Motor neuron (in vitro differentiated cells): ENCODE measurements around the gene TXNL4A. TPM values are rescaled to one million over a fixed set of nuclear protein-coding genes. Genes with fewer than 3 reads are reported as not detected.

Experiments
- ATAC-seq, 8 experiments: fragments of 200-7000 bp; cut with Tn5 transposase; replicated peaks in 6 of 8; 2 replicates each; pipeline ENCODE4 v1.8.0; 2021; ENCODE audit warnings: mild to moderate bottlenecking in 8 of 8, moderate library complexity in 8 of 8
- H3K27ac ChIP-seq, 2 donors: fragments of 250-450 bp; sonication (Bioruptor Pico); 2 replicates each; pipeline ENCODE4 v1.9.0; 2021; ENCODE audit warnings: antibody characterized with exemption in 2 of 2, mild to moderate bottlenecking in 2 of 2, moderate library complexity in 1 of 2
- H3K4me1 ChIP-seq, 2 donors: fragments of 250-450 bp; sonication (Bioruptor Pico); replicated peaks in 1 of 2; 2 replicates each; pipeline ENCODE4 v1.6.1; 2021; ENCODE audit warnings: antibody characterized with exemption in 2 of 2, mild to moderate bottlenecking in 2 of 2, moderate library complexity in 1 of 2
- H3K4me3 ChIP-seq, 5 donors: fragments of 250-450 bp; sonication (Bioruptor Pico); 2 replicates each; pipeline ENCODE4 v1.9.0; 2021; ENCODE audit warnings: antibody characterized with exemption in 5 of 5, mild to moderate bottlenecking in 5 of 5, moderate library complexity in 4 of 5
- WGBS, 10 experiments: fragments of 450-650 bp; shearing (Covaris generic); methylation state at CpG; one replicate each; pipeline ENCODE4 v1.0.0; 2022; 5-methylcytosine and 5-hydroxymethylcytosine counted together
- in situ Hi-C, 9 experiments: fragments of 400-800 bp; cut with MboI; loops; one replicate each; pipeline ENCODE4 v1.15.0; 2021; ENCODE audit warnings: low sequenced_read_pairs in 9 of 9, low pct_unique_long_range_greater_than_20kb in 2 of 9; ENCODE audit not compliant: unreplicated experiment in 9 of 9
- total RNA-seq, 8 experiments: library from RNA; unstranded; fragments of 300-600 nt; gene quantifications; 2 replicates each; pipeline versions ENCODE4 v1.2.3 to v1.2.4, GENCODE V29; 2022

Gene TXNL4A
- total RNA-seq, 8 experiments from 2014 or later = 96.6 to 174 (median 126) TPM

DNA sequence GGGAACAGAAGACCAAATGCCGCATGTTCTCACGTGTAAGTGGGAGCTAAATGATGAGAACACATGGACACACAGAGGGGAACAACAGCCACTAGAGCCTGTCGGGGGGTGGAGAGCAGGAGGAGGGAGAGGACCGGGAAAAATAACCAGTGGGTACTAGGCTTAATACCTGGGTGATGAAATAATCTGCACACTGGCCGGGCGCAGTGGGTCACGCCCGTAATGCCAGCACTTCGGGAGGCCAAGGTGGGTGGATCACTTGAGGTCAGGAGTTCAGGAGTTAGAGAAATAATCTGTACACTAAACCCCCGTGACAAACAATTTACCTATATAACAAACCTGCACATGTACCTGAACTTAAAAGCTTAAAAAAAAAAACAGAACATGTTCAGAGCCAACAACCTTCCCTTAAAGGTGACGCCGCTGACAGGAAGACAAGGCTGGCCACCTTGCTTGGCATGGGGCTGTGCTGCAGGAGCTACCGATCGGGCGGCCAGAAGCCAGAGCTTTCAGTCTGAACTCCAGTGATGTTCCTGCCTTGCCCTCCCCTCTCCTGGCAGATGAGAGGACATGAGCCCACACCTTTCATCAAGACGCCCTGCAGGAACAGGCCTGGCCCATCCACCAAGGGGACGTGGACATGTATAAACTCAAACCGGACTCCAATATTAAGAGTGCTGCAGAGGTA is 48.1 kb downstream of the TXNL4A start:
- Histone ChIP-seq H3K27ac (no peak overlapping the region), H3K4me1 (peaks cover under 1 to 4% of the 10 kb centered on the region in 2 donors), H3K4me3 (no peak overlapping the region)
- 75 to 100% (median 95%) methylated on average over 1 to 13 of the region's 18 CpGs for WGBS, 10 experiments
- ATAC-seq = no peak
- in situ Hi-C loops = no loop called here

DNA sequence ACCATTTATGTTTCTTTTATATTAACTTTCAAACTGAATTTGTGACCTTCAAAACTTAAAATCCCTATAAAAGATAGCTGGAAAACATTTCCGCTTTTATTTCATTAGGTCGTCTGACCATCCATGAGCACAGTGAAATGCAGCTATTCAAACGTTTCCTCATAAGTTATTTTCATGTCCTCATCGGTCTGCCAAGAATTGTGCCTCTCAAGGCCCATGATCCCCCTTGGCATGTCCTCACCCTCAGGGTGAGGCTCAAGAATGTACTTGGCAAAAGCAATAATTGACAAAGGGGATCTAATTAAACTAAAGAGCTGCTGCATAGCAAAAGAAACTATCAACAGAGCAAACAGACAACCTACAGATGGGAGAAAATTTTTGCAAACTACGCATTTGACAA is 49.3 kb downstream of the TXNL4A start:
- 30 to 98% (median 93%) methylated on average over 3 to 5 of the region's 5 CpGs; no CpG with 5 or more reads in 1 of the 10 experiments for WGBS, 10 experiments
- in situ Hi-C loops = no loop called here
- H3K4me1 ChIP-seq = no peaks in the 10 kb centered on the region
- no peak for ATAC-seq
- no peak overlapping the region for H3K27ac ChIP-seq
- H3K4me3 ChIP-seq = no peak overlapping the region

DNA sequence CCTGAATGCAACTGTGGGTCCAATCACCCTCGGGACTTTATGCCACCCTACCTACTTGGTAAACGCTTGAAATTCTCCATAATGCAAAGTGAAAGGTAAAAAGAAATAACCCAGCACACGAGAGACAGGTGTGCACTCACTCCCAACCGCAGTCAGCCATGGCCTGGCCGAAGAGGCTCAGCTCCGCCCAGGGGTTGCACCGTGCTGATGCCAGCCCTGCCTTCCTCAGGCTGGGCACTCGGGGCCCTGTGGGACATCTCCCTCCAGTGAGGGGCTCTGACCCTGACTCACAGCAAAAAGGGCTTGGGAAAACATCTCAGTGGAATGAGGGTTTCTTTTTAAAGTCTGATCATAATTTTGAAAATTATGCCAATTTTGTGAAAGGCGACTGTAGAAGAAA is 50.2 kb downstream of the TXNL4A start:
- 80 to 100% (median 88%) methylated on average over 1 to 8 of the region's 9 CpGs; no CpG with 5 or more reads in 4 of the 10 experiments for WGBS, 10 experiments
- Histone ChIP-seq H3K4me3 (no peak overlapping the region), H3K27ac (no peak overlapping the region), H3K4me1 (no peaks in the 10 kb centered on the region)
- ATAC-seq = no peak
- in situ Hi-C loops = no loop called here

DNA sequence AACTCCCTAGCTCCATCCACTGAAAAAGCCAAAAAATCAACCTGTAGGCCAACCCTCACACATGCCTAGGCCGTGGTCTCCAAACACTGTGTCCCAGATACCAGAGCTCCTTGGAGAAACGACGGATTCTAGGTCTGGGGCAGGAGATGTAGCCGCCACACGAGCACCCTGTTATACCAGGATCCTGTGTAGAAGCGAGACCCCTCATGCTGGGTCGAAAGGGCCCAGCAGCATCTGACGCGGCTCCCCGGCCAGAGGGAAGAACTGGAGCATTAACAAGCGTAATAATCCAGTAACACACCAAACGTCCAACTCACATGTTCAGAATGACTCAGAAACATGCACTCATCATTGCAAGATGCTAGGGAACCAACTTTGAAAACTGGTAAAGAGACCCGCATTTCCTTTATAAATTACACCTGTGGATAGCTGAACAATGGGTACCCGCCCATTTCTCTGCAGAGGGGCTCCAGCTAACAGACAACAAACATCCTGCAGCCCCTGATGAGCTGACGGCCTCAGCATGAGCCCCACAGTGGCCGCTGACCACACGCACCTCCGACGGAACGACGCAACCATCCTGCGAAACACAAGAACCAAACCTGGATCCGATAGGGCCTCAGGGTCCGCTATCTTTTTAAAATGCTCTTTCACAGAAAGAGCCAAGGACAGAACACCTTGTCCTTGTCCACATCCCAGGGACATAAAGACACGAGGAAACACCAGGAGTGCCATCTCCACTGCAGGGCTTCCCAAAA is 51.1 kb downstream of the TXNL4A start:
- WGBS, 10 experiments = 80 to 100% (median 96%) methylated on average over 1 to 14 of the region's 25 CpGs; no CpG with 5 or more reads in 1 of the 10 experiments
- Histone ChIP-seq H3K4me3 (no peak overlapping the region), H3K4me1 (no peaks in the 10 kb centered on the region), H3K27ac (no peak overlapping the region)
- ATAC-seq = no peak
- in situ Hi-C loops = no loop called here

DNA sequence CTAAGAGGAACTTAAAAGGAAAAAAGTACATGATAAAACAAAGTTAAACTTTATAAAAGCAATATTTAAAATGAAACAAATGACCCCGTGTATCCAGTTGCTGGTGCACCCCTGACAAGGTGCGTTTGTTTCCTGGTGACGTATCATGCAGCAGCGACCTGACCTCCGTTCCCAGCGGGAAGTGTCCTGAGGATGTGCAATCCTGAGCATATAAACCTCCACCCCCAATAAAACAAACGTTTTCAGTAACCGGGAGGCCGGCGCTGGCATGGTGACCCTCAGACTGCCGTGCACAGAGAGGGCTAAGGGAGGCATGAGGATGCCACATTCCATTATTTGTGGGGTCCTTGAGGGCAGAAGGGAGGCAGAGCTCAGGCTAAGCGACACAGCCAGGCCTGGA is 51.7 kb downstream of the TXNL4A start:
- in situ Hi-C loops = no loop called here
- H3K4me1 ChIP-seq = no peaks in the 10 kb centered on the region
- no peak overlapping the region for H3K4me3 ChIP-seq
- ATAC-seq = no peak
- 90 to 100% (median 98%) methylated on average over 1 to 8 of the region's 12 CpGs; no CpG with 5 or more reads in 3 of the 10 experiments for WGBS, 10 experiments
- no peak overlapping the region for H3K27ac ChIP-seq

DNA sequence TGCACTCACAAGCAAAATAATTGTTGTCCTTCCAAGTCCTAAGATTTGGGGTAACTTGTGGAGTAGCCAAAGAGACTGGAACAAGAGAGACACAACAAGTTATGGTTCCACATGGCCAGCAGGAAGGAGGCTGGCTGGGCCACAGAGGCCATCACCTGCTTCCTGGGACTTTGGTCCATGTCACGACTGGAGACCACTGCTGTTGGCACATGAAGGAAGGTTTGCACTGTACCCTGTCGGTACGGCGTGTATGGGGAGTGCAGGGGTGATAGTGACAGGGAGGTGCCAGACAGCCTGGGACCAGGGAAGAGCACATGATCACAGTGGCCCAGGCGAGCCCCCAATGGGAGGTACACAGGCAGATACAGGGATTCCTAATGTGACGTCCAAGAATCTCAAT is 52.4 kb downstream of the TXNL4A start:
- WGBS, 10 experiments = 60 to 100% (median 95%) methylated on average over 1 to 5 of the region's 6 CpGs; no CpG with 5 or more reads in 5 of the 10 experiments
- H3K4me1 ChIP-seq = no peaks in the 10 kb centered on the region
- ATAC-seq = no peak
- no peak overlapping the region for H3K4me3 ChIP-seq
- H3K27ac ChIP-seq = no peak overlapping the region
- in situ Hi-C loops = no loop called here

DNA sequence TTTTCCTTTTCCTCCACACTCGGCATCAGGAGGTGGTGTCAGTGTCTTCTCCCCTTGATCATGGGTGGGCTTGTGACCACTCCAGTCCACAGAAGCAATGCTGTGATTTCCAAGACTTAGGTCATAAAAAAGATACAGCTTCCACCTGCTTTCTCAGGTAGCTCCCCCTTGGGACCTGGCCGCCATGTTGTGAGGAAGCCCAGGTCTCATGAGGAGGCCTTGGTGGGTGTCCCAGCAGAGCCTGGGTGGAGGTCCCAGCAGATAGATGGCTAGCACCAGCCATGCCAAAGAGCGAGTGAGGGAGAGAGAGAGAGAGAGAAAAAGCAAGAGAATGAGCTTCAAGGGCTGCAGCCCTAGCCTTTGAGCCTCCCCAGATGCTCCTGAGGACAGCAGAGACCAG is 52.9 kb downstream of the TXNL4A start:
- no peak for ATAC-seq
- WGBS, 10 experiments = 90 to 100% (median 100%) methylated on average over 1 to 2 of the region's 3 CpGs; no CpG with 5 or more reads in 4 of the 10 experiments
- in situ Hi-C loops = no loop called here
- Histone ChIP-seq H3K27ac (no peak overlapping the region), H3K4me1 (no peaks in the 10 kb centered on the region), H3K4me3 (no peak overlapping the region)

DNA sequence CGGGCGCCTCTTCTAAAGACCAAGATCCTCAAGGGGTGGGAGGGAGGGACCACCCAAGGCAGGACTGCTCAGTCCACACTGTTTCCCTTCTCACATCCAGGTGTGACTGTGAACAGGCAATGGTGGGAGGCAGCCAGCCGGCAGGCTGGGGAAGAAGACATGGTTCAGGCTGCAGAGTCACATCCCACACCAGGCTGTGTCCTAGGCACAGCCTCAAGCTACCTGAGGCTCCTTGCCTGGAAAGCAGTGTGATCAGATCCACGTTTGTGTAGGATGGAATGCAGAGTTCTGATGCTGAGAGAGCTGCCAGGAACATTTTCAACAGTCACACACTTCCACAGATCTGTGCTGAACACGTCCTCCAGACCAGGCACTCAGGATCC is 53.3 kb downstream of the TXNL4A start:
- no peak overlapping the region for H3K27ac ChIP-seq
- no peak for ATAC-seq
- H3K4me3 ChIP-seq = no peak overlapping the region
- in situ Hi-C loops = no loop called here
- WGBS, 10 experiments = 71 to 100% (median 80%) methylated on average over 2 to 4 of the region's 5 CpGs; no CpG with 5 or more reads in 6 of the 10 experiments
- H3K4me1 ChIP-seq = no peaks in the 10 kb centered on the region

DNA sequence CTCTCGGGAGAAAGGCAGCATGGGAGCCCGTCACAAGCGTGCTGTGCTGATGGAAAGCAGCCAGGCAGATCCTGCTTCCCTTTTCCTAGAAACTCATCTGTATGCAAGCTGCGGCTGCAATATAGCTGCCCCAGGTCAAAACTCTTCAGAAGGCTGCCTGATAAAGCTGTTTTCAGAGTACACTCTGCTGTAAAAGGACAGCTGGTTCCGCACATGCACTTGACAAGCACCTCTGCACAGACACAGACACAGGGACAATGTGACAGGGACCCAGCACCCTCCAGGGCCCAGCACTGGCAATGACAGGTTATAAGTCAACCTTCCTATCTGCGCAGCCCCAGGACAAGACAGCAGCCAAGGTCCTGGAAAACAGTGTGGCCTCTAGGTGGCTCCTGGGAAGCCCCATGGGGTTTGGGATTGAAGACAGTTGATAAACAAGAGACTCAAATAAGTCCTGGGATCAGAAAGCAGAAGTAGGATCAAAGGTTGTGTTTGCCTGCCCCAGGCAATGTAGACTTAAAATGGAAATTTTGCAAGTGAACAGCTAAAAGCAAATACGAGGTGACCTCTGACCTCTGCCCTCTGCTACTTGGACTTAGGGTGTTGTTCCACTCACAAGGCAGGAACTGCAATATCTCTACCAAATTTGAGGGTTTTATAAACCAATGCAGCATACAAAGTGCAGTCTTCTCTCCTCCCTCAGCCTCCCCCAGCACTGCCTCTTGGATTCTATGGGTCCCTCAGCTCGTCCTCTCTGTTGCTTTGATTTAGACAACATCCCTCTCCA is 53.9 kb downstream of the TXNL4A start:
- Histone ChIP-seq H3K27ac (no peak overlapping the region), H3K4me1 (no peaks in the 10 kb centered on the region), H3K4me3 (no peak overlapping the region)
- in situ Hi-C loops = no loop called here
- ATAC-seq = peak in 5 of 8 experiments; percentile 6 to 67 (median 25)
- 46 to 100% (median 81%) methylated on average over 1 to 7 of the region's 8 CpGs for WGBS, 10 experiments

DNA sequence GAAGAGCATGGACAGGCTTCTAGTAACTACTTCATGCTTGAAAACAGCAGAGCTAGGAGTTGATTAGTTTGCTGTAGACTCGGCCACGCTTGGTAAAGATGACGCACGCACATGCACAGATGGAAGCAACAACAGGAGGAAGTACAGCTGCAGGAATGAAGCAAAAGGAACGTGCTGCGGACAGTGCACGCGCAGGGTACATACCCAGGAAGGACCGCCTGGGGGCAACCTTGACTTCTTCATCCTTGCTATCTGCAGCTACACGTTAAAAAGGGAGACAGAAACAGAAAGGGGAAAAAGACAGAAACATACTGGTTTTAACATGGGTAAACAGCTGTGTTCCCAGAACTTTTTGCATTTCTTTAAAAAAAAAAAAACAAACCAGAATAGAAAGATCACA is 54.6 kb downstream of the TXNL4A start:
- H3K27ac ChIP-seq = no peak overlapping the region
- WGBS, 10 experiments = 17 to 100% (median 87%) methylated on average over 1 to 10 of the region's 10 CpGs; no CpG with 5 or more reads in 1 of the 10 experiments
- in situ Hi-C loops = no loop called here
- H3K4me3 ChIP-seq = no peak overlapping the region
- H3K4me1 ChIP-seq = no peaks in the 10 kb centered on the region
- peak in 1 of 8 experiments; percentile 80 for ATAC-seq

- H3K27ac ChIP-seq = no peak overlapping the region
- H3K4me3 ChIP-seq = no peak overlapping the region
- no peak for ATAC-seq
- no peaks in the 10 kb centered on the region for H3K4me1 ChIP-seq
- WGBS, 10 experiments = 69 to 100% (median 92%) methylated on average over 1 to 3 of the region's 3 CpGs
- in situ Hi-C loops = no loop called here
These were observed 55.5 kb downstream of the TXNL4A start for GRCh38 chr18:79932907-79933306.

GRCh38 chr18:79931475-79931874 is 56.9 kb downstream of the TXNL4A start:
- H3K27ac ChIP-seq = no peak overlapping the region
- H3K4me3 ChIP-seq = no peak overlapping the region
- H3K4me1 ChIP-seq = no peaks in the 10 kb centered on the region
- in situ Hi-C loops = no loop called here
- WGBS, 10 experiments = 8 to 100% (median 97%) methylated on average over 1 to 2 of the region's 2 CpGs
- ATAC-seq = peak in 2 of 8 experiments; percentile 51 to 79

- Histone ChIP-seq H3K4me1 (peaks cover 0 to 6% of the 10 kb centered on the region in 2 donors), H3K27ac (no peak overlapping the region), H3K4me3 (no peak overlapping the region)
- 81 to 100% (median 95%) methylated on average over 1 to 2 of the region's 2 CpGs for WGBS, 10 experiments
- no peak for ATAC-seq
- in situ Hi-C loops = no loop called here
These were observed 58.2 kb downstream of the TXNL4A start for GRCh38 chr18:79930020-79930642.
